Measurements from ENCODE around the gene PLEKHG3. TPM values are rescaled to one million over a fixed set of nuclear protein-coding genes. Genes with fewer than 3 reads are reported as not detected.

The PLEKHG3 gene
- total RNA-seq, 1 experiment from 2014 or later = 34.0 TPM

DNA sequence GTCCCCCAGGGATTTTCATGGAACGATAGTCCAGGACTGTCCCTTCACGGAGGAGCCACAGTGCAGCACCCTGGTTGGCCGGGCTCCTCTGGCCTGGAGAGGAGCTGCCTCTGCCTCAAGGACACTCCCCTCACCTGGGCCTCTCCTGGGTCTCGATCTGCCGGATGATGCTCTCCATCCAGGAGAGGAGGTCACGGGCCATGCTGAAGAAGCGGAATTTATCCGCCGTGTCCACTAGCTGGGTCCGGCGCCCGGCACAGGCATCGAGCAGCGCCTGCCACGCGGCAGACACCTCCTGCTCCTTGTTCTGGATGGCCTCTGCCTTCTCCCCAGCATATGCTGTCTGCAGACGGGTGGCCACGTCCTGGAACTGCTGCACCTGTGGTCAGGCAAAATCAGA lies 66.5 kb downstream of the PLEKHG3 start:
- H3K36me3 ChIP-seq (ENCODE audit: control insufficient read depth, insufficient read depth, low read length) = no peaks in the 10 kb centered on the region
- BruUV-seq (replicated peaks) = no TSS peak
- no peaks in the 10 kb centered on the region for H3K4me1 ChIP-seq (ENCODE audit: control insufficient read depth, insufficient read depth, low read length)
- H3K27me3 ChIP-seq (ENCODE audit: control insufficient read depth, insufficient read depth, low read length) = no peaks in the 10 kb centered on the region
- TF ChIP-seq, protein P1, sequence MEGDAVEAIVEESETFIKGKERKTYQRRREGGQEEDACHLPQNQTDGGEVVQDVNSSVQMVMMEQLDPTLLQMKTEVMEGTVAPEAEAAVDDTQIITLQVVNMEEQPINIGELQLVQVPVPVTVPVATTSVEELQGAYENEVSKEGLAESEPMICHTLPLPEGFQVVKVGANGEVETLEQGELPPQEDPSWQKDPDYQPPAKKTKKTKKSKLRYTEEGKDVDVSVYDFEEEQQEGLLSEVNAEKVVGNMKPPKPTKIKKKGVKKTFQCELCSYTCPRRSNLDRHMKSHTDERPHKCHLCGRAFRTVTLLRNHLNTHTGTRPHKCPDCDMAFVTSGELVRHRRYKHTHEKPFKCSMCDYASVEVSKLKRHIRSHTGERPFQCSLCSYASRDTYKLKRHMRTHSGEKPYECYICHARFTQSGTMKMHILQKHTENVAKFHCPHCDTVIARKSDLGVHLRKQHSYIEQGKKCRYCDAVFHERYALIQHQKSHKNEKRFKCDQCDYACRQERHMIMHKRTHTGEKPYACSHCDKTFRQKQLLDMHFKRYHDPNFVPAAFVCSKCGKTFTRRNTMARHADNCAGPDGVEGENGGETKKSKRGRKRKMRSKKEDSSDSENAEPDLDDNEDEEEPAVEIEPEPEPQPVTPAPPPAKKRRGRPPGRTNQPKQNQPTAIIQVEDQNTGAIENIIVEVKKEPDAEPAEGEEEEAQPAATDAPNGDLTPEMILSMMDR (IDR thresholded peaks at IDR 0.05) = no peak
- POLR2A ChIA-PET = interaction anchor here (0.6 to 0.7 kb wide), 2 partner anchors 62 to 383 kb away, joined by 4 to 5 read pairs; partner anchors contain the start of gene MTHFD1
- H3K4me3 ChIP-seq (ENCODE audit: low read depth in 2 of 2, low read length in 2 of 2) = no peak overlapping the region
- intact Hi-C loops (cut with micrococcal nuclease; ENCODE audit: unreplicated experiment) = no loop called here
- no peak for ATAC-seq
- in situ Hi-C loops (cut with HindIII; ENCODE audit: low pct_unique_long_range_greater_than_20kb, low sequenced_read_pairs) = no loop called here
- no peak overlapping the region for H3K27ac ChIP-seq (ENCODE audit: low read length)
- DNase-seq (ENCODE audit: low read depth, low spot score) = no peak
- no peaks in the 10 kb centered on the region for H3K9me3 ChIP-seq (ENCODE audit: control insufficient read depth, insufficient read depth, low read depth, low read length)
- CTCF ChIA-PET = no interaction called here

GRCh38 chr14:64771161-64771560 lies 66.9 kb downstream of the PLEKHG3 start:
- in situ Hi-C loops (cut with HindIII; ENCODE audit: low pct_unique_long_range_greater_than_20kb, low sequenced_read_pairs) (no loop called here), intact Hi-C loops (cut with micrococcal nuclease; ENCODE audit: unreplicated experiment) (no loop called here)
- Histone ChIP-seq H3K9me3 (ENCODE audit: control insufficient read depth, insufficient read depth, low read depth, low read length) (no peaks in the 10 kb centered on the region), H3K27me3 (ENCODE audit: control insufficient read depth, insufficient read depth, low read length) (no peaks in the 10 kb centered on the region), H3K4me3 (ENCODE audit: low read depth in 2 of 2, low read length in 2 of 2) (no peak overlapping the region), H3K27ac (ENCODE audit: low read length) (no peak overlapping the region), H3K36me3 (ENCODE audit: control insufficient read depth, insufficient read depth, low read length) (no peaks in the 10 kb centered on the region), H3K4me1 (ENCODE audit: control insufficient read depth, insufficient read depth, low read length) (no peaks in the 10 kb centered on the region)
- ATAC-seq (no peak), DNase-seq (ENCODE audit: low read depth, low spot score) (no peak)
- POLR2A ChIA-PET = interaction anchor here (0.5 to 0.7 kb wide), 2 partner anchors 62 to 83 kb away, joined by 4 to 5 read pairs; no protein-coding TSS in a partner anchor
- TF ChIP-seq, protein P1 (IDR thresholded peaks at IDR 0.05) = no peak
- no peak for TF ChIP-seq POLR2AphosphoS5 (IDR thresholded peaks at IDR 0.05; ENCODE audit: low read depth, low read length)
- no peak for TF ChIP-seq TCF7L2 (IDR thresholded peaks at IDR 0.05; ENCODE audit: low read depth, low read length)
- no peak for TF ChIP-seq SIN3A (IDR thresholded peaks at IDR 0.05; ENCODE audit: borderline replicate concordance, insufficient read depth, low read depth, low read length)
- TF ChIP-seq, protein P2, sequence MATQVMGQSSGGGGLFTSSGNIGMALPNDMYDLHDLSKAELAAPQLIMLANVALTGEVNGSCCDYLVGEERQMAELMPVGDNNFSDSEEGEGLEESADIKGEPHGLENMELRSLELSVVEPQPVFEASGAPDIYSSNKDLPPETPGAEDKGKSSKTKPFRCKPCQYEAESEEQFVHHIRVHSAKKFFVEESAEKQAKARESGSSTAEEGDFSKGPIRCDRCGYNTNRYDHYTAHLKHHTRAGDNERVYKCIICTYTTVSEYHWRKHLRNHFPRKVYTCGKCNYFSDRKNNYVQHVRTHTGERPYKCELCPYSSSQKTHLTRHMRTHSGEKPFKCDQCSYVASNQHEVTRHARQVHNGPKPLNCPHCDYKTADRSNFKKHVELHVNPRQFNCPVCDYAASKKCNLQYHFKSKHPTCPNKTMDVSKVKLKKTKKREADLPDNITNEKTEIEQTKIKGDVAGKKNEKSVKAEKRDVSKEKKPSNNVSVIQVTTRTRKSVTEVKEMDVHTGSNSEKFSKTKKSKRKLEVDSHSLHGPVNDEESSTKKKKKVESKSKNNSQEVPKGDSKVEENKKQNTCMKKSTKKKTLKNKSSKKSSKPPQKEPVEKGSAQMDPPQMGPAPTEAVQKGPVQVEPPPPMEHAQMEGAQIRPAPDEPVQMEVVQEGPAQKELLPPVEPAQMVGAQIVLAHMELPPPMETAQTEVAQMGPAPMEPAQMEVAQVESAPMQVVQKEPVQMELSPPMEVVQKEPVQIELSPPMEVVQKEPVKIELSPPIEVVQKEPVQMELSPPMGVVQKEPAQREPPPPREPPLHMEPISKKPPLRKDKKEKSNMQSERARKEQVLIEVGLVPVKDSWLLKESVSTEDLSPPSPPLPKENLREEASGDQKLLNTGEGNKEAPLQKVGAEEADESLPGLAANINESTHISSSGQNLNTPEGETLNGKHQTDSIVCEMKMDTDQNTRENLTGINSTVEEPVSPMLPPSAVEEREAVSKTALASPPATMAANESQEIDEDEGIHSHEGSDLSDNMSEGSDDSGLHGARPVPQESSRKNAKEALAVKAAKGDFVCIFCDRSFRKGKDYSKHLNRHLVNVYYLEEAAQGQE (IDR thresholded peaks at IDR 0.05; ENCODE audit: insufficient read depth in 1 of 2, low read depth in 2 of 2, low read length in 1 of 2) = no peak
- CTCF ChIA-PET = no interaction called here
- no TSS peak for BruUV-seq (replicated peaks)
